HepG2 (cell line): ENCODE measurements around the gene VASN. TPM values are rescaled to one million over a fixed set of nuclear protein-coding genes. Genes with fewer than 3 reads are reported as not detected.
A peak's percentile ranks its signal among the peaks of the same experiment; 100 is the strongest.

Experiments
- CCDC6 ChIP-seq: sonication (generic); formaldehyde crosslinking; IDR thresholded peaks from 2 replicates; pipeline ENCODE4 v1.8.1; 2022; ENCODE audit warnings: mild to moderate bottlenecking, missing genetic modification reagents, moderate library complexity
- CTCF ChIP-seq: sonication (generic); formaldehyde crosslinking; IDR thresholded peaks from 2 replicates; pipeline ENCODE4 v1.5.0; 2020; ENCODE audit warnings: mild to moderate bottlenecking, missing genetic modification reagents, moderate library complexity
- DMTF1 ChIP-seq: sonication (generic); formaldehyde crosslinking; IDR thresholded peaks from 2 replicates; pipeline ENCODE4 v1.4.0; 2020; ENCODE audit warnings: mild to moderate bottlenecking, missing genetic modification reagents
- GMEB1 ChIP-seq: sonication (generic); formaldehyde crosslinking; IDR thresholded peaks from 2 replicates; pipeline ENCODE4 v1.5.1; 2020; ENCODE audit warnings: missing genetic modification reagents, mild to moderate bottlenecking, borderline replicate concordance
- HOXA7 ChIP-seq: sonication (generic); formaldehyde crosslinking; IDR thresholded peaks from 2 replicates; pipeline ENCODE4 v1.8.1; 2022; ENCODE audit warnings: mild to moderate bottlenecking, missing genetic modification reagents, moderate library complexity
- MAZ ChIP-seq, 2 experiments: sonication (generic) in 1 of 2; formaldehyde crosslinking in 1 of 2; IDR thresholded peaks; 2 replicates each; pipeline versions ENCODE4 v1.5.0 to v1.6.1; 2012 to 2020; ENCODE audit warnings: low read depth in 2 of 2, mild to moderate bottlenecking in 2 of 2, borderline replicate concordance in 1 of 2, improper control_type of control experiment in 1 of 2, low read length in 1 of 2, missing genetic modification reagents in 1 of 2, moderate library complexity in 1 of 2
- NFKB2 ChIP-seq: sonication (generic); formaldehyde crosslinking; IDR thresholded peaks from 2 replicates; pipeline ENCODE4 v1.4.0; 2020; ENCODE audit warnings: missing genetic modification reagents, borderline replicate concordance
- RAD21 ChIP-seq: fragments of 450-650 bp; formaldehyde crosslinking; IDR thresholded peaks from 2 replicates; pipeline ENCODE4 v1.5.0; 2020; ENCODE audit warnings: mild to moderate bottlenecking
- RNF219 ChIP-seq: sonication (generic); formaldehyde crosslinking; IDR thresholded peaks from 2 replicates; pipeline ENCODE4 v1.5.0; 2020; ENCODE audit warnings: mild to moderate bottlenecking, missing genetic modification reagents
- SALL1 ChIP-seq: sonication (generic); formaldehyde crosslinking; IDR thresholded peaks from 2 replicates; pipeline ENCODE4 v1.8.0; 2022; ENCODE audit warnings: mild to moderate bottlenecking, missing genetic modification reagents
- SETDB1 ChIP-seq: sonication (generic); formaldehyde crosslinking; IDR thresholded peaks from 2 replicates; pipeline ENCODE4 v1.5.1; 2020; ENCODE audit warnings: missing genetic modification reagents, mild to moderate bottlenecking, borderline replicate concordance
- XRCC5 ChIP-seq: fragments of 200-400 bp; formaldehyde crosslinking; optimal IDR thresholded peaks from 2 replicates; pipeline ENCODE3; 2017; ENCODE audit warnings: mild to moderate bottlenecking, low read length
- ZBTB20 ChIP-seq: sonication (generic); formaldehyde crosslinking; IDR thresholded peaks from 2 replicates; pipeline ENCODE4 v1.8.1; 2023; ENCODE audit warnings: missing genetic modification reagents, low read depth, mild to moderate bottlenecking, borderline replicate concordance
- ZNF329 ChIP-seq: sonication (generic); formaldehyde crosslinking; IDR thresholded peaks from 2 replicates; pipeline ENCODE4 v1.9.0; 2021; ENCODE audit warnings: low read depth, mild to moderate bottlenecking, missing genetic modification reagents
- ZNF513 ChIP-seq: sonication (generic); formaldehyde crosslinking; conservative IDR thresholded peaks from 2 replicates; pipeline ENCODE4 v1.5.0; 2020; ENCODE audit warnings: missing genetic modification reagents
- ZSCAN22 ChIP-seq: sonication (generic); formaldehyde crosslinking; IDR thresholded peaks from 2 replicates; pipeline ENCODE4 v1.4.0; 2020; ENCODE audit warnings: mild to moderate bottlenecking, missing genetic modification reagents
- polyA plus RNA-seq, 8 experiments: library from polyadenylated mRNA; depleted of rRNA in 3 of 8; stranded (reverse) in 7 of 8; unstranded in 1 of 8; fragments of >200 nt; fragmentation: Illumina TruSeq in 4 of 8; extraction: Trizol in 4 of 8; gene quantifications; 2 replicates each; pipeline versions ENCODE4 v1.2.1 to v1.2.3, GENCODE V29; 2011 to 2016; ENCODE audit warnings: low read depth in 4 of 8, missing spikeins in 1 of 8, mixed read lengths in 1 of 8; ENCODE audit not compliant: insufficient read depth in 1 of 8
- total RNA-seq, 5 experiments: library from RNA; depleted of rRNA; stranded (reverse); fragments of >200 nt; fragmentation: Illumina TruSeq; extraction: Trizol; gene quantifications; 2 replicates each; pipeline ENCODE4 v1.2.3, GENCODE V29; 2016; ENCODE audit warnings: low read depth in 1 of 5

VASN gene
- total and polyA plus RNA-seq, 2 of the 13 experiments (the other 11 are each of a cell fraction or from before 2014, with no cell fraction given), result 8.4 to 18.2 TPM

GRCh38 chr16:4330277-4330874 lies 41.3 kb upstream of the VASN start (continued):
- TF ChIP-seq CCDC6 (no peak), ZSCAN22 (CRISPR knock-in tag) (no peak), HOXA7 (CRISPR knock-in tag) (no peak), NFKB2 (CRISPR knock-in tag) (peak; percentile 28; the same call in 1 of the 2 replicates), SALL1 (CRISPR knock-in tag) (0 out of 2 replicates have a peak, but pooled peaks have one; percentile 35), ZBTB20 (CRISPR knock-in tag) (no peak), SETDB1 (0 out of 2 replicates have a peak, but pooled peaks have one; percentile 48), XRCC5 (peak; percentile 73), GMEB1 (CRISPR knock-in tag) (no peak), ZNF329 (no peak), MAZ (IDR thresholded peaks at IDR 0.05; ENCODE audit: borderline replicate concordance, low read depth, low read length) (0 out of 2 replicates have a peak, but pooled peaks have one; percentile 27), MAZ (CRISPR knock-in tag; IDR thresholded peaks at IDR 0.05; ENCODE audit: low read depth) (0 out of 2 replicates have a peak, but pooled peaks have one; percentile 24), RAD21 (peak; percentile 93), DMTF1 (CRISPR knock-in tag) (no peak), CTCF (peak; percentile 94), ZNF513 (CRISPR knock-in tag) (no peak), RNF219 (CRISPR knock-in tag) (no peak)
